ENCODE measurements around the gene RMND5B. TPM values are rescaled to one million over a fixed set of nuclear protein-coding genes. Genes with fewer than 3 reads are reported as not detected.

RMND5B gene
- total RNA-seq, 1 donor from 2014 or later = 51.3 TPM

DNA sequence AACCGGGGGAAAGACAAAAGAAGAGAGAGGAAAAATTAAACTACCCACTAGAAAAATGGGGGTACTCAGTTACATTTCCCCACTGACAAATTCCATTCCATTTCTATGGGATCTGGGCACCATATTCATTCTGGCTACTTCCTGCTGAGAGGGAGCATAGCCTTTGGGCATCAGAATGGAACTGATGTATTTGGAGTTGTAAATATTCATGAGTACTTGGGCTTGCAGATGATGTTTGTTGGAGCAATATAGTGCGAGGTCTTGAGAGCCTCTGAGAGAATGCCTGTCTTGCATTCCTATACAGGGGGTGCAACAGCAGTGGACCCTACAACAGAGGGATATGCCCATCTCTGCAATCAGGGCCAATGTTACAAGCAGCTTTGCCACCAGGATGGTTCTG is 39.6 kb downstream of the RMND5B start:
- H3K4me1 Mint-ChIP-seq (ENCODE audit: low read depth, unreplicated experiment) = no peaks in the 10 kb centered on the region

DNA sequence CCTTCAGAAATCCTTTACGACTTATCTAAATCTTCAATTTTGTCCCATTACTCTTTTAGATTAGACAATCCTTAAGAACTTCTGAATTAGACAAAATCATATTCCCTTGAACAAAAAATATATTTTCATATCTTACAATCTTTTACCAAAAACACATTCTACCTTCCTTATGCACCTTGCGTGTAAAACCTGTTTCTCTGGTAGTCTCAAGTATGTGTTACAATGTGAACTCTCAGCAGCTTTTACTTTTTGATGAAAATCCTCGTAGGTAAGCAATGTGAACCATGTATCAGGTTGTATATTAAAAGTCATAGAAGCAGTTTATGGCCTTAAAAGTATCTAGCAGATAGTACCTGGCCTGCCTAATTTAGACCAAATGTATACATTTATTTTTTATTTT is 43.6 kb downstream of the RMND5B start:
- no peak overlapping the region for H3K4me3 Mint-ChIP-seq (ENCODE audit: unreplicated experiment)
- no peaks in the 10 kb centered on the region for H3K4me1 Mint-ChIP-seq (ENCODE audit: low read depth, unreplicated experiment)
- TF ChIP-seq, protein P1, sequence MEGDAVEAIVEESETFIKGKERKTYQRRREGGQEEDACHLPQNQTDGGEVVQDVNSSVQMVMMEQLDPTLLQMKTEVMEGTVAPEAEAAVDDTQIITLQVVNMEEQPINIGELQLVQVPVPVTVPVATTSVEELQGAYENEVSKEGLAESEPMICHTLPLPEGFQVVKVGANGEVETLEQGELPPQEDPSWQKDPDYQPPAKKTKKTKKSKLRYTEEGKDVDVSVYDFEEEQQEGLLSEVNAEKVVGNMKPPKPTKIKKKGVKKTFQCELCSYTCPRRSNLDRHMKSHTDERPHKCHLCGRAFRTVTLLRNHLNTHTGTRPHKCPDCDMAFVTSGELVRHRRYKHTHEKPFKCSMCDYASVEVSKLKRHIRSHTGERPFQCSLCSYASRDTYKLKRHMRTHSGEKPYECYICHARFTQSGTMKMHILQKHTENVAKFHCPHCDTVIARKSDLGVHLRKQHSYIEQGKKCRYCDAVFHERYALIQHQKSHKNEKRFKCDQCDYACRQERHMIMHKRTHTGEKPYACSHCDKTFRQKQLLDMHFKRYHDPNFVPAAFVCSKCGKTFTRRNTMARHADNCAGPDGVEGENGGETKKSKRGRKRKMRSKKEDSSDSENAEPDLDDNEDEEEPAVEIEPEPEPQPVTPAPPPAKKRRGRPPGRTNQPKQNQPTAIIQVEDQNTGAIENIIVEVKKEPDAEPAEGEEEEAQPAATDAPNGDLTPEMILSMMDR (IDR thresholded peaks at IDR 0.05; ENCODE audit: partially characterized antibody, unreplicated experiment) = no peak
- no peaks in the 10 kb centered on the region for H3K27me3 Mint-ChIP-seq (ENCODE audit: unreplicated experiment)
- no peak overlapping the region for H3K27ac Mint-ChIP-seq (ENCODE audit: unreplicated experiment)
- no peak for DNase-seq
- H3K9me3 Mint-ChIP-seq (ENCODE audit: unreplicated experiment) = no peaks in the 10 kb centered on the region
- H3K36me3 Mint-ChIP-seq (ENCODE audit: unreplicated experiment) = no peaks in the 10 kb centered on the region

More for the DNA sequence above, 39.6 kb downstream of the RMND5B start:
- no peak for DNase-seq
- H3K27me3 Mint-ChIP-seq (ENCODE audit: unreplicated experiment) = peaks cover 3% of the 10 kb centered on the region
- no peak overlapping the region for H3K4me3 Mint-ChIP-seq (ENCODE audit: unreplicated experiment)
- TF ChIP-seq, protein P1 (IDR thresholded peaks at IDR 0.05; ENCODE audit: partially characterized antibody, unreplicated experiment) = no peak
- no peak overlapping the region for H3K27ac Mint-ChIP-seq (ENCODE audit: unreplicated experiment)
- H3K36me3 Mint-ChIP-seq (ENCODE audit: unreplicated experiment) = no peaks in the 10 kb centered on the region
- H3K9me3 Mint-ChIP-seq (ENCODE audit: unreplicated experiment) = no peaks in the 10 kb centered on the region

DNA sequence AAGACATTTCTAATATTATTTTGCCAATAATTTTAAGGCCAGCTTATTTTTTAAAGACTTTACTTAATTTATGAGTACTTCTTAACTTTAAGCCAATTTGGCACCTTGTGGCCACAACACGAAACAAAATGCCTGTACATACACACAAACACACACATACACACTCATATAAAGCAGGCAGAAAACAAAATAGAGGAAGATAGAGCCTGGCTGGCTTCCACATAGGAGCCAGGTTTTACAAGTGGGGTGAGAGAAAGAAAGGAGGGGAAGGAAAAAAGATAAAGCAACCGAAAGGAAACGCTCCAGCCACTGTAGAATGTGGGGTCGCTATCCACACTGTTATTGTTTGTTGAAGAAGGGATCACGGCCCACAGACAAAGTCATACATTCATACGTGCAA is 46.0 kb downstream of the RMND5B start:
- H3K36me3 Mint-ChIP-seq (ENCODE audit: unreplicated experiment) = no peaks in the 10 kb centered on the region

DNA sequence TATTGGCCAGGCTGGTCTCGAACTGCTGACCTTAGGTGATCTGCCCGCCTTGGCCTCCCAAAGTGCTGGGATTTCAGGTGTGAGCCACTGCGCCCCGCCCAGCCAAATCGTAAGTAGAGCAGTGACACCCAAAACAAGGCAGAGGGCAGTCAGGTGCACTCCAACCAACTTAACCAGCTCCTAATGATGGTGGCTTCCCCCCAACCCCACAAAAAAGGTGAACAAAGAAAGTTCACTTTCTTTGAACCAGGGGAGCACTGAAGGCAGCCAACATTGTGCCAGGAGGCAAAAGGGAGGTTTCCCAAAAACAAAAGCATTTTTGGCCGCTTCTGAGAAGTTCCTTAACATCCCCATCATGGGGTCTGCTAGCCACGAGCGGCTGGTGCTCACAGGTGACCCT is 46.8 kb downstream of the RMND5B start:
- H3K4me1 Mint-ChIP-seq (ENCODE audit: low read depth, unreplicated experiment) = no peaks in the 10 kb centered on the region
- H3K9me3 Mint-ChIP-seq (ENCODE audit: unreplicated experiment) = no peaks in the 10 kb centered on the region
- H3K27ac Mint-ChIP-seq (ENCODE audit: unreplicated experiment) = no peak overlapping the region
- H3K36me3 Mint-ChIP-seq (ENCODE audit: unreplicated experiment) = no peaks in the 10 kb centered on the region
- no peak for DNase-seq
- TF ChIP-seq, protein P1 (IDR thresholded peaks at IDR 0.05; ENCODE audit: partially characterized antibody, unreplicated experiment) = no peak
- peaks cover 5% of the 10 kb centered on the region for H3K27me3 Mint-ChIP-seq (ENCODE audit: unreplicated experiment)
- H3K4me3 Mint-ChIP-seq (ENCODE audit: unreplicated experiment) = no peak overlapping the region

More for the DNA sequence above, 46.0 kb downstream of the RMND5B start:
- H3K4me3 Mint-ChIP-seq (ENCODE audit: unreplicated experiment) = no peak overlapping the region
- peaks cover 2% of the 10 kb centered on the region for H3K27me3 Mint-ChIP-seq (ENCODE audit: unreplicated experiment)
- TF ChIP-seq, protein P1 (IDR thresholded peaks at IDR 0.05; ENCODE audit: partially characterized antibody, unreplicated experiment) = no peak
- H3K27ac Mint-ChIP-seq (ENCODE audit: unreplicated experiment) = no peak overlapping the region
- no peaks in the 10 kb centered on the region for H3K9me3 Mint-ChIP-seq (ENCODE audit: unreplicated experiment)
- no peaks in the 10 kb centered on the region for H3K4me1 Mint-ChIP-seq (ENCODE audit: low read depth, unreplicated experiment)
- no peak for DNase-seq

DNA sequence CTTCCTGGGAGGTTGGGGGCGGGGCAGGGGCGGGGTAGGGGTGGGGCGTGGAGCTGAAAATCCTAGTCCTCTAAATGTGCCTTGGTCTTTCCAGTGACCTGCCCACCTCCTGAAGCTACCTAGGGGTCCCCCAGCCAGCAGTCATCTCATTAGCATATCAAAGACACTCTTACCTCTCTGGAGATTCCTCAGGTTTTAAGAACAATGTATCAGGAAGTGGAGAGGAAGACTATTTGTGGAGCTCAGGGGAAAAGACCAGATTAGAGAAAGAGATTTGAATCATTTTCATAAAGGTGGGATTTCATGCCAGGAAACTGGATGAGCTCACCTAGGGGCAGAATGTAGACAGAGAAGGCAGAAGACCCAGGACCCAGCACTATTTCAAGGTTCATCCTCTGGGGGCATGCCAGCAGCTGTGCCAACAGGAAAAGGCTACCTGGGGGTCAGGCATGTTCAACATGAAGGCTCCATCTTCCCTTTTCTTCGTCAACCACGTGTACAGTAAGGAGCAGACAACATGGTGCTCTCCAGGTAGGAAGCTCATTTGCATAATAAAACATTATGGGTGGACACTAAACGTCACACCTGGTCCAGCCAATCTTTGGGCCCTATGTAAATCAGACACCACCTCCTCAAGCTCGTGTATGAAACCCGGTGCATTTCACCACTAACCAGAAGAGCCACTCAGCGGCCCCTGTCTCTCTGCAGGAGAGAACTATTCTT is 49.5 kb downstream of the RMND5B start:
- TF ChIP-seq, protein P1 (IDR thresholded peaks at IDR 0.05; ENCODE audit: partially characterized antibody, unreplicated experiment) = no peak
- H3K4me3 Mint-ChIP-seq (ENCODE audit: unreplicated experiment) = no peak overlapping the region
- no peaks in the 10 kb centered on the region for H3K9me3 Mint-ChIP-seq (ENCODE audit: unreplicated experiment)
- DNase-seq = no peak
- H3K27me3 Mint-ChIP-seq (ENCODE audit: unreplicated experiment) = peaks cover 6% of the 10 kb centered on the region
- H3K27ac Mint-ChIP-seq (ENCODE audit: unreplicated experiment) = no peak overlapping the region
- no peaks in the 10 kb centered on the region for H3K36me3 Mint-ChIP-seq (ENCODE audit: unreplicated experiment)
- H3K4me1 Mint-ChIP-seq (ENCODE audit: low read depth, unreplicated experiment) = no peaks in the 10 kb centered on the region

Data from glutamatergic neuron (in vitro differentiated cells).